Fibroblast of skin of right quadriceps (primary cell): ENCODE data around the gene ARID2.

Source experiments
- DNase-seq: peaks from one replicate; pipeline ENCODE4 v3.0.0-alpha.2; 2013

Gene ARID2, protein sequence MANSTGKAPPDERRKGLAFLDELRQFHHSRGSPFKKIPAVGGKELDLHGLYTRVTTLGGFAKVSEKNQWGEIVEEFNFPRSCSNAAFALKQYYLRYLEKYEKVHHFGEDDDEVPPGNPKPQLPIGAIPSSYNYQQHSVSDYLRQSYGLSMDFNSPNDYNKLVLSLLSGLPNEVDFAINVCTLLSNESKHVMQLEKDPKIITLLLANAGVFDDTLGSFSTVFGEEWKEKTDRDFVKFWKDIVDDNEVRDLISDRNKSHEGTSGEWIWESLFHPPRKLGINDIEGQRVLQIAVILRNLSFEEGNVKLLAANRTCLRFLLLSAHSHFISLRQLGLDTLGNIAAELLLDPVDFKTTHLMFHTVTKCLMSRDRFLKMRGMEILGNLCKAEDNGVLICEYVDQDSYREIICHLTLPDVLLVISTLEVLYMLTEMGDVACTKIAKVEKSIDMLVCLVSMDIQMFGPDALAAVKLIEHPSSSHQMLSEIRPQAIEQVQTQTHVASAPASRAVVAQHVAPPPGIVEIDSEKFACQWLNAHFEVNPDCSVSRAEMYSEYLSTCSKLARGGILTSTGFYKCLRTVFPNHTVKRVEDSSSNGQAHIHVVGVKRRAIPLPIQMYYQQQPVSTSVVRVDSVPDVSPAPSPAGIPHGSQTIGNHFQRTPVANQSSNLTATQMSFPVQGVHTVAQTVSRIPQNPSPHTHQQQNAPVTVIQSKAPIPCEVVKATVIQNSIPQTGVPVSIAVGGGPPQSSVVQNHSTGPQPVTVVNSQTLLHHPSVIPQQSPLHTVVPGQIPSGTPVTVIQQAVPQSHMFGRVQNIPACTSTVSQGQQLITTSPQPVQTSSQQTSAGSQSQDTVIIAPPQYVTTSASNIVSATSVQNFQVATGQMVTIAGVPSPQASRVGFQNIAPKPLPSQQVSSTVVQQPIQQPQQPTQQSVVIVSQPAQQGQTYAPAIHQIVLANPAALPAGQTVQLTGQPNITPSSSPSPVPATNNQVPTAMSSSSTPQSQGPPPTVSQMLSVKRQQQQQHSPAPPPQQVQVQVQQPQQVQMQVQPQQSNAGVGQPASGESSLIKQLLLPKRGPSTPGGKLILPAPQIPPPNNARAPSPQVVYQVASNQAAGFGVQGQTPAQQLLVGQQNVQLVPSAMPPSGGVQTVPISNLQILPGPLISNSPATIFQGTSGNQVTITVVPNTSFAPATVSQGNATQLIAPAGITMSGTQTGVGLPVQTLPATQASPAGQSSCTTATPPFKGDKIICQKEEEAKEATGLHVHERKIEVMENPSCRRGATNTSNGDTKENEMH (N-terminal part only)

DNA sequence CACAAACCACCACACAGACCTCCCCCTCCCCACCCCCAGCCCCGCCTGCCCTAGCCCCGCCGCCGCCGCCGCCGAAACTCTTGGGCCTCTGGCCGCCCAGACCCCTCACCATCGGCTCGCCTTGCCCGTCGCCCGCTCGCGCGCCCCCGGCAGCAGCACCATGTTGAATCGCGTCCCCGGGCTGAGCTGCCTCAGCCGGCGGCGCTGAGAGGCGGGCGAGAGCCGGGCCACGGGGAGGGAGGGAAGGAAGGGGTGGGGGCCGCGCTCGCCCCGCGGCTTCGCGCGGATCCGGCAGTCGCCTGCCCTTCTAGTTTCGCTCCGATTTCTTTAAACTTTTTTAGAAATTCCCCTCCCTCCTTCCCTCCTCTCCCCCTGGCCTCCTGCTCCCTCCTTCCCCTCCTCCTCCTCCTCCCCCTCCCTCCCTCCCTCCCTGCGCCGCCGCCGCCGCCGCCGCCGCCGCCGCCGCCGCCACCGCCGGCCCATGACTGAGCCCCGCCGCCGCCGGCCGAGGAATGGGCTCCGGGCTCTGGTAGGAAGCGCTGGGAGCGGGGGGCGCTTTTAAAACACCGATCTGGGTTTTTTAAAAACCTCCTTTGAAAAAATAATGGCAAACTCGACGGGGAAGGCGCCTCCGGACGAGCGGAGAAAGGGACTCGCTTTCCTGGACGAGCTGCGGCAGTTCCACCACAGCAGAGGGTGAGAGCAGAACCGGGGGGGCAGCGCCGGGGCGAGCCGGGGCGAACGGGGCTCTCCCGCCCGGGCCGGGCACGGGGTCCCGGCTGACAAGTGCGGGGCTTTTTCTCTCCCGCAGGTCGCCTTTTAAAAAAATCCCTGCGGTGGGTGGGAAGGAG lies at the start of gene ARID2:
ARID2 (plus strand) TSS at position 474 of the 851 bp plus-strand sequence; CDS start at position 605, 131 bp downstream.
- DNase-seq = peak; percentile 77

DNA sequence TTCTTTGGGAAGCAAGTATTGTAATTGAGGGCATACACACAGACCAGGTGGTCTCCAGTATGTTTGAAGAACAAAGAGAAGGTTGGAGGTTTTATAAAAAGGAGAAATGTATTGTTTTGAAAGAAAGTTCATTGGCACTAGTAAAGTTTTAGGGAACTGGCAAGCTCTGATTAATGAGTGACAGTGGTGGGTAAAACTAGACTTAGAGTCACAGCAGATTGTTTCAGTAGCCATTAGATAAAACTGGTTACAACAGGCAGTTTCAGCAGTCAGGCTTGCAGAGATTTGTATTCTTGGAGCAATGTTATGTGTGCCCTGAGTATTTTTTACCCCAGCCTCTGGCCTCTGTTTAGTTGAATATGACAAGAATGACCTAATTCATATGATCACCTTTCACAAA lies 49.1 kb upstream of the ARID2 start:
- DNase-seq = no peak

DNA sequence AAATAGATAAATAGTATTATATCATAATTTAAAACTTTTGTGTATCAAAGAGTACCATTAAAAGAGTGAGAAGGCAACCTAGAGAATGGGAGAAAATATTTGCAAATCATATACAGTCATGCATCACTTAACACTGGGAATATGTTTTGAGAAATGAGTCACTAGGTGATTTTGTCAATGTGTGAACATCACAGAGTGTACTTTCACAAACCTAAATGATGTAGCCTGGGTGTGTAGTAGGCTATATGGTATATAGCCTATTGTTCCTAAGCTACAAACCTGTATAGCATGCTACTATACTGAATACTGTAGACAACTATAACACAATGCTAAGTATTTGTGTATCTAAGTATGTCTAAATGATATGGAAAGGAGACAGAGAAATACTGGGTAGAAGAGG lies 48.0 kb upstream of the ARID2 start:
- DNase-seq = no peak

DNA sequence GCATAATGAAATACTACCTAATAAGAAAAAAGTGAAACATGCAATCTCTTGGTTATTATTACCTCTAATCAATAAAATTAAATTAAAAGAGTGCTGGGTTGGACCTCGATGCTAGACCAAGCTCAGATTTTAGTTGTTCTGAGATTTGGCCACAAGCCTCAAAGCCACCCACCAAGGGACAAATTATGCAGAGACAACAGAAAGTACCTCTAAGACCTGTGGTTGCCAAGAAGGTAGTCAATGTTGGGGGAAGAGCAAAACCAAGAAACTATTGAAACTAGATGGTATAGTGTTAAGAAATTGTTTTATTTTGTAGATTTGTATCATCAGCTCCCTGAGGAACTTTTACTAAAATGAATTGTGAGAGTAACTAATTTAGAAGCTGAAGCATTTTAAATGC lies 43.8 kb upstream of the ARID2 start:
- no peak for DNase-seq

DNA sequence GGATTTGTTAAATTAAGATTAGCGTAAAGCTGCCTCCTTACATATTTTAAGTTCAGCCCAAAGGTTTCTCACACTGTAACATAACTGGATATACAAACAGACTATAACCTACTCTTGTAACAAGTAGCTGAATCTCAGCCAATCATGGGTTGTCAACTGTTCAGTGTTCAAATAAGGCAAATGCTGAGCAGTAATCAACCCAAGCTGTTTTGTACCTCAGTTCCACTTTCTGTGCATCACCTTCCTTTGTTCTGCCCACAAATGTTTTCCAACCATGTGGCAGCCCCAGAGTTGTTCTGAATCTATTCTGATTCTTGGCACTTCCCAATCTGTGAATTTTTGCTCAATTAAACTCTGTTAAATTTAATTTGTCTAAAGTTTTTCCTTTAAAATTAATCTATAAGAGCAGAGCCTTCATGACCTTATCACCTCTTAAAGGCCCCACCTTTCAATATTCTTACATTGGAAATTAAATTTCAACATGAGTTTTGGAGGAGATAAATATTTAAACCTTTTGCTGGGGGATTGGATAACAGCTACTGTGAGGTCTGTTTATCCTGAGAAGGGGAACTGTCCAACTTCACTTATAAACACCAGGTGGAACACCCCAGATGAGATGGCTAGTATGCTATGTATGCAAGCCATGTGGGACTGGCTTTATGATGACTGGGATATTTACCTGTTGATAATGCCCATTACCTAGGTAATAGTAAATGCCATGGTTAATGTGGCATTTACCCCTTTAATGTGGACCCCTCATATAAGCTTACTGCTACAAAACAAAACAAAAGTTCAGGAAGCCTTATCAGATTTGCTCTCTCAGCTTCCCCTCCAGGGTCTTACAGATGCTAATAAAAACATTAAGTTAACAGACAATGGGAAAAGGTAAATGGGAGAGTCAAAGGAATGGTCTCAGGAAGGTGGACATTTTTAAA lies 42.2 kb upstream of the ARID2 start:
- no peak for DNase-seq

DNA sequence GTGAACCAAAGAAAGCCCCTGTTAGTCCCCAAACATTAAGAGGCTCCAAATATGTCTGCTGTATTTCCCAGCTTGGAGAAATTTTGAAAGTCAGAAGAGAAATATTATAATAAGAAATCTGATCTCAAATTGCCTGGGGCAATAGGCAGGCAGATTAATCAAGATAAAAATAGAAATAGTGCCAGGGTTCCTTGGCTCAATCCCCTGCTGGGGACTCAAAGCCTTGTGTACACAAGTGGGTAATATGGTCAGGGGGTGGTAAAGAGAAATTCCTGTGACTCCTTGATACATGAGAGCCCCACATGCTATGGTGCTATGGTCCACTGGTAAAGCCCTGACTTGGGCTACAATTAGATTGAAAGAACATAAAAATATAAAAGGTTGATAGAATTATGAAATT lies 41.3 kb upstream of the ARID2 start:
- no peak for DNase-seq

DNA sequence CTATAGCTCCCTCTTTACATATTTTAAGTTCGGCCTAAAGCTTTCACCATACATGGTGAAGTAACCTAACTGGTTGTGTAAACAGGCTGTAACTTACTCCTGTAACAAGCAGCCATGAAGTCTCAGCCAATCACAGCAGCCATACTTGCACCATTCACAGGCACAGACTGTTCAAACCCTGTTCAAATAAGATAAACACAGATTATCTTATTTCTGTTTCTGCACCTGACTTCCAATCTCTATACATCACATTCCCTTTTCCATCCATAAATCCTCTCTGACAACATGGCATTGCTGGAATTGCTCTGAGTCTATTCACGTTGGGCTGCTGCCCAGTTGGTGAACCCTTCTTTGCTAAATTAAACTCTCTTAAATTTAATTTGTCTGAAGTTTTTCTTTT lies 34.5 kb upstream of the ARID2 start:
- no peak for DNase-seq

DNA sequence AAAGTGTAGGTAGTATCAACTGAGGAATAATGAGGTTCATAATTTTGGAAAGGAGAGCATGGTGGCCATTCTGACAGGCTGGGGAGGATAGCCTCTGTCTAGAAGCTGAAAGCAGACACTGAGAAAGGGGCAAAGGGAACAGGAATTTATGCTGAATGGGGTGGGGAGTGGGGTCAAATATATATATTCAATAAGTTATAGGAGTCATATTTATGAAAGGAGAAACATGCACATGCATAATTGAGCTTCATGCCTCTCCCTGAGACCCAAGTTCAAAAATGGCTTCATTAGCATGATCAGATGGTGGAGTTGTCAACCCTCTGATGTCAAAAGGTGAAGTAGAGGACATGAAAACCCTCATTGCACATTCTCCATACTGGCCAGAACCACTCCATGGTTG lies 33.9 kb upstream of the ARID2 start:
- no peak for DNase-seq

DNA sequence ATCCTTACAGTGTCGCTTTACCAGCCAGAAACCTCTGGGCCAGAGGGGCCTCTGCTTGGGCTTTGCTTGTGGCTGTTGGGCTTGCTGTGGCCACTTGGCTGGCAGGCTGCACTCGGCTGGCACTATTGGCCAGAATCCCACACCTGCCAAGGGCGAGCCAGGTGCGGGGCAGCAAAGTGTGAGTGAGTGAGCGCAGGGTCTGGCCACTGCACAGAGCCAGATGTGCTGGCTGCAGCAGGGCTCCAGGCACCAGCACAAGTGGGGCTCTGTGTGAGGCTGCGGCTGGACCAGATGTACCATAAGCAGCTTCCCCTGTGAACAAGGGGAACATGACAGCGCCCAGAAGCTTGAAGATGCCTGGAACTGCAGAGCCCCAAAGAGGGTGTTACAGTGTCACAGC lies 33.5 kb upstream of the ARID2 start:
- no peak for DNase-seq

DNA sequence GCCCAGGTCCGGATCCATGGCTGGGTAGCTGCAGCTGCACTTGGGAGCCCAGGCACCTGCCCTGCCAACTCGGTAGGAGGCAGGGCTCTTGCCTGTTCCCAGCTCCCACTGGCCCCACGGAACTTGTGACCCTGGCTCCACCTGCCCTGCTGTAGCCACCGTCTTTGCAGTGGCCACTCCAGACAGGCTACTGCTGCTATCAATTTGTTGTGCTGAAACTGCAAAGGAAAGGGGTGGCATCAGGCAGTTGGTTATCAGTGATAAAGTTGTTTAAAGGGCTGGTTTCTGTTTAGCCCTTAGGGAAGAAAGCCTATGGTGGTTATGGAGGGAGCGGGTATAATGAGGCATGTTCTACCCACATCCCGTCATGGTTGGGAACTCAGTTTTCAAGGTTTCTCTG lies 32.1 kb upstream of the ARID2 start:
- no peak for DNase-seq

DNA sequence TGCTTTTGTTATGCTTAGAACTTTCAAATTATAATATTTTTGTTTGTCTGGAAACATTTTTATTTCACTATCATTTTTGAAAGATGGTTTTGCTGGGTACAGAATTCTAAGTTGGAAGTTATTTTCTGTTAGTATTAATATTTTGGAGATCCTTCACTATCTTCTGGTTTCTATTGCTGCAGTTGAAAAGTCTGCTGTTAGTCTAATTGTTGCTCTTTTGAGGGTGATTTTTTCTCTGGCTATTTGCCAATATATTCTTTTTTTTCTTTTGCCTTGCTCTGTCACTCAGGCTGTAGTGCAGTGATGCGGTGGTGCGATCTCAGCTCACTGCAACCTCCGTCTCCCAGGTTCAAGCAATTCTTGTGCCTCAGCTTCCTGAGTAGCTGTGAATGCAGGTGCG lies 28.2 kb upstream of the ARID2 start:
- DNase-seq = no peak

DNA sequence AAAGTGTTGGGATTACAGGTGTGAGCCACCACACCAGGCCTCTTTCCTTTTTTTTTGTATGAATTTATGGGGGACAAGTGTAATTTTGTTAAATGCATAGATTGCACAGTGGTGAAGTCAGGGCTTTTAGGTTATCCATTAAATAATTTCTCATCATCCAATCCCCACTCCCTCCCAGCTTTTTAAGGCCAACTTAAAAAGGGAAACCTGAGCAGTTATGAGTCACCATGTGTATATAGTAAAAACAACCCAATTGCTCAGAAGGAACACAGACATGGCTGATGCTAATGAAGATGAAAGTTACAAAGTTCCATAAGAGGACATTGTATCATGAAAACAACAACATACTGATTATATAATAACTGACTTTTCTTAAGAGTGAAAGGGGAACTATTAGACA lies 25.6 kb upstream of the ARID2 start:
- DNase-seq = peak; percentile 5

DNA sequence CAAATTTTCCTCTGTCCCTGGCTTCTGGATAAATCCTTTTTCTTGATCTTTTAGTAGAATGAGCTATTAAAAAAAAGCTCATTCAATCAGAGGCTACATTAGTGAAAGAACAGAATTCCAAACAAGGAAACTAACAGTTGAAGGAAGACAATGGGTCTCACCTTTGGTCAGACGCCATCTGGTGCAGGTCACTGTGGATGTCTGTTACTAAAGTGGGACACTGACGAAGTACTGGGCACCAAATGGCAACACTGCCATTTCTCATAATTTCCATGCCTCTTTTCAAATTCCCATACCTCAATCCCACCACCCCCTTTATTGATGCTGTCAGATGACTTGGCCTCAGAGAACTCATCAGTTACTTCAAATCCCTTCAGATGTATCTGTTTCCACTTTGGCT lies 24.5 kb upstream of the ARID2 start:
- DNase-seq = no peak

DNA sequence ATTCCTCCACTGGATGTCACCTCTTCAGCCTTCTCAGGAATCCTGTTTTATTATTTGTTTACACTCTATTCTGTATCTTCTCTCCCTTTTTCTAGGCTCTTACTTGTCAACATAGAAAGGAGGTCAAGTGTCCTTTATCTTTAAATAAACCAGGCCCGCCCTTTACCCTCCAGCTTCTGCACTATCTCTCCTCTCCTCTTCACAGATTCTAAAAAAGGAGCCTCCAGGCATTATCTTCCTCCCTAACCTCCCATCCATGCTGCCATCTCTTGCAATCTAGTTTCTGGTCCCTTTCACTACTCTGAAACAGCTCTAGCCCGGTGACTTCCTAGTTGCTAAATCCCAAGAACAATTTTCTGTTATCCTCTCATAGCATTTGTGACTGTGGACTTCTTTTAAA lies 24.1 kb upstream of the ARID2 start:
- DNase-seq = no peak

DNA sequence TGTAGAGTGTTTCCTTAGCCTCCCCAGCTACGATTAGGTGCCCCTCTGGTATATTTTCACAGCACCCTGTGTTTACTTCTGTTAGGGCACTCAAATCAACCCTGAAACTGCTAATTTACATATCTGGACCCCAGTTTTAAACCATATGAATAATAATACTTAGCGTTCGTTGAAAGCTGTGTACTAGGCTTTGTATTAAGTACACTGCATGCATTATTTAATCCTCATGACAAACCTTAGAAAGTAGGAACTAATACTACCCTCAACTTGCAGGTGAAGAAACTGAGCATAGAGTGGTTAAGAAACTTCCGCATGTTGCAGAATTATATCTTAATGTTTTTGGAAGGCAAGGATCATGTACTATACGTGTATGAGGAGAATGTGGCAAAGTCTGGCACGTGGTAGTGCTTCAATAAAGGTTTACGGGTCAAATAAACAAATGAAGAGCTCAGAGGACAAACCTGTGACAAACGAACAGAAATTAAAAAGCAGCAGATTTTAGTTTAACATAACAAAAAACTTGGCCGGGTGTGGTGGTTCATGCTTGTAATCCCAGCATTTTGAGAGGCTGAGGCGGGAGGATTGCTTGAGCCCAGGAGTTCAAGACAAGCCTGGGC lies 22.2 kb upstream of the ARID2 start:
- DNase-seq = no peak

DNA sequence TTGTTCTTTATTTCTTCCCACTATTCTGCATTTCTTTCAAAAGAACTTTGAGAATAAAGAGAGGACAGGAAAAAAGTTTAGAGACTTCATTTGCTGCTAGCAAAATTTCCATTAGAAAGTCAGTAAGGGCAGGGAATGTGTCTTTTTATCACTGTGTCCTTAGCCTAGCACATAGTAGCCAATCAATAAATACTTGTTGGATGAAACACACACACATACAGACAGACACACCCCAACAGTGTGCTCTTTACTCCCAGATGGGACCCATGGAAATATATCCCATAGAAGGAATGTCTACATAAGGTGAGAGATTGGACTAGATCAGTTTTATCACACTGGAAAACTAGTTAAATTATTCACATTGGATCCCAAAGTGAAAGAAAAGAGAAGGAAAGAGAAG lies 21.1 kb upstream of the ARID2 start:
- DNase-seq = no peak

DNA sequence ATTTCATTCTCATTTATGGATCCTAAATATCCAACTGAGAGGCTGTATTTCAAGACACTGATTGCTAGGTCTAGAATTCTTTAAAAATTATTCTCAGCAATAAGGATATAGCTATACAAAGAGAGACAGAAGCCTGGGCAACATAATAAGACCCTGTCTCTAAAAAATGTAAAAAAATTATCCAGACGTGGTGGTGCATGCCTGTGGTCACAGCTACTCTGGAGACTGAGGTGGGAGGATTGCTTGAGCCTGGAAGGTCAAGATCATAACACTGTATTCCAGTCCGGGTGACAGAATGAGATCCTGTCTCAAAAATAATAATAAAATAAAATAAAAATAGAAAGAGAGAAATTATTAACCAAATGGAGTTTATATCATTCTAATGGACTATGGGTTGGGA lies 20.6 kb upstream of the ARID2 start:
- DNase-seq = no peak

DNA sequence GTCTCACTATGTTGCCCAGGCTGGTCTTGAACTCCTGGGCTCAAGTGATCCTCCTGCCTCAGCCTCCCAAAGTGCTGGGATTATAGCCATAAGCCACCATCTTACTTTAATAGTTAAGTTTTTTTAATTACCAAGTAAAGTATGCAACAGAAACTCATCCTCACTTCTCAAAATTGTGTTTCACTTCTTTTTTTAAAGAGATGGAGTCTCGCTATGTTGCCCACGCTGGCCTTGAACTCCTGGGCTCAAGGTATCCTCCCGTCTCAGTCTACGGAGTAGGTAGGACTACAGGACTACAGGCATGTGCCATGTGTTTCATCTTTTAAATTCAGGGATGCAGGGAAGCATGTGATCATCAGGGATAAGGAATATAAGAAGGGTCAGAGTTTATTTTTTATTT lies 17.2 kb upstream of the ARID2 start:
- DNase-seq = no peak

DNA sequence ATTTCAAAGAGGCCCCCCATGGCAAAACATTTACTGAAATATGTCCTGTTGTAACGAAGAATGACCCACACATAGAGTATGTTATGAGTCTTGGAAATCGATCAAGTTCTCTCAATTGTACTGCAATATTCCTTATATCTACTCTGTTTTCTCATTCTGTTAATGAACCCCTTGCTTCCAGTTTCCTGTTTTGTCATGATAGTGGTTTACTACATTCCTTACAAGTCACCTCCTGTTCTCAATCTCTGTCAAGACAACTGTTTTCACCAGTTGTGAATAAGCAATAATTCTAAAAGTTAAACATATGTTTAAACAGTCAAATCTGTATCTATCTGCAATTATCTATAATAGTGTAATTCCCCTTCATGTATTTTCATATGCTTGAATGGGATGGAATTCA lies 16.4 kb upstream of the ARID2 start:
- peak; percentile 39 for DNase-seq

DNA sequence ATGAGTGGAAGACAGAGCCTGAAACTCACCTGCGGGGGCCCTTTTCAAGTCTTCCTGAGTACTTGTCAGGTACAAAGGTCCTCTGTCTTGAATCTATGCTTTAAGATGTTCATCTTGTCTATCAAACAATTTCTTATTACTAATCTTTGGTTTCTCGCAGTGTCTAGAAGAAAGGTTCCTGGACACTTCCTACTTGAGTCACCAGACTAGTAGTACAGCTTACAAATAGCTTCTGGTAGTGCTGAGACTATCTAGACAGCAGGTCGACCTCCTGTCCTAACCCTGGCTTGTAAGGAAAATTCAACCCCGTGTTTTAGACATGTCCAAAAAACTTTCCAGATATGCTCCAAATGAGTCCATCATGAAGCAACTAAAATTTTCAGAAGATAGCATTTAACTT lies 11.2 kb upstream of the ARID2 start:
- no peak for DNase-seq

DNA sequence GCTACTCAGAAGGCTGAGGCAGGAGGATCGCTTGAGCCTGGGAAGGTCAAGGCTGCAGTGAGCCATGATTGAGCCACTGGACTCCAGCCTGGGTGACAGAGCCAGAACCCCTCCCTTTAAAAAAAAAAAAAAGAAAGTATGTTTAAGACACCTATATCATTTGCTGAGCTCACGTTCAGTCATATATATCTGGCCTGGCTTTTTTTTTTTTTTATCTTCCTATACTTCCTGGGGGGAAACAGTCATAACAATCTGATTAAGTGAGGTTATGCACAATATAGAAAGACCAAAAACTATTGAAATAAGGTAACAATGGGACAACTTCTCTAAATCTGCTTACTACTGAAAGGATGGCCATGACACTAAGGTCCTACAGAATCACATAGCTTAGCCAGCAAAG lies 9.4 kb upstream of the ARID2 start:
- no peak for DNase-seq
